ENCODE results near the gene LST1.

LST1 gene

GRCh38 chr6:31621320-31621939 is 35.4 kb downstream of the LST1 start:
- no peak for TF ChIP-seq CTCF (conservative IDR thresholded peaks at IDR 0.05; ENCODE audit: control insufficient read depth, insufficient read depth, low read depth, low read length)
- no peak for DNase-seq (ENCODE audit: low read depth)
- H3K4me3 ChIP-seq (ENCODE audit: control insufficient read depth, low read depth, low read length) = peak overlapping the region; percentile 97

GRCh38 chr6:31621991-31622390 is 35.9 kb downstream of the LST1 start:
- DNase-seq (ENCODE audit: low read depth) = no peak
- H3K4me3 ChIP-seq (ENCODE audit: control insufficient read depth, low read depth, low read length) = peak overlapping the region; percentile 97
- no peak for TF ChIP-seq CTCF (conservative IDR thresholded peaks at IDR 0.05; ENCODE audit: control insufficient read depth, insufficient read depth, low read depth, low read length)

GRCh38 chr6:31622684-31623091 is 36.6 kb downstream of the LST1 start:
- peak overlapping the region; percentile 97 for H3K4me3 ChIP-seq (ENCODE audit: control insufficient read depth, low read depth, low read length)
- no peak for TF ChIP-seq CTCF (conservative IDR thresholded peaks at IDR 0.05; ENCODE audit: control insufficient read depth, insufficient read depth, low read depth, low read length)

GRCh38 chr6:31624070-31624469 is 38.0 kb downstream of the LST1 start:
- no peak for DNase-seq (ENCODE audit: low read depth)
- H3K4me3 ChIP-seq (ENCODE audit: control insufficient read depth, low read depth, low read length) = no peak overlapping the region
- no peak for TF ChIP-seq CTCF (conservative IDR thresholded peaks at IDR 0.05; ENCODE audit: control insufficient read depth, insufficient read depth, low read depth, low read length)

More at GRCh38 chr6:31622684-31623091, 36.6 kb downstream of the LST1 start:
- DNase-seq (ENCODE audit: low read depth) = no peak

- no peak for DNase-seq (ENCODE audit: low read depth)
- H3K4me3 ChIP-seq (ENCODE audit: control insufficient read depth, low read depth, low read length) = no peak overlapping the region
- no peak for TF ChIP-seq CTCF (conservative IDR thresholded peaks at IDR 0.05; ENCODE audit: control insufficient read depth, insufficient read depth, low read depth, low read length)
Measured at GRCh38 chr6:31626952-31627351, 40.9 kb downstream of the LST1 start.

GRCh38 chr6:31627690-31628287 is 41.7 kb downstream of the LST1 start:
- DNase-seq (ENCODE audit: low read depth) = no peak
- TF ChIP-seq CTCF (conservative IDR thresholded peaks at IDR 0.05; ENCODE audit: control insufficient read depth, insufficient read depth, low read depth, low read length) = no peak

More at GRCh38 chr6:31627690-31628287, 41.7 kb downstream of the LST1 start:
- no peak overlapping the region for H3K4me3 ChIP-seq (ENCODE audit: control insufficient read depth, low read depth, low read length)

Data from fibroblast of mammary gland (primary cell).